ENCODE data around the gene MIPEP.
A peak's percentile ranks its signal among the peaks of the same experiment; 100 is the strongest.

Gene MIPEP

DNA sequence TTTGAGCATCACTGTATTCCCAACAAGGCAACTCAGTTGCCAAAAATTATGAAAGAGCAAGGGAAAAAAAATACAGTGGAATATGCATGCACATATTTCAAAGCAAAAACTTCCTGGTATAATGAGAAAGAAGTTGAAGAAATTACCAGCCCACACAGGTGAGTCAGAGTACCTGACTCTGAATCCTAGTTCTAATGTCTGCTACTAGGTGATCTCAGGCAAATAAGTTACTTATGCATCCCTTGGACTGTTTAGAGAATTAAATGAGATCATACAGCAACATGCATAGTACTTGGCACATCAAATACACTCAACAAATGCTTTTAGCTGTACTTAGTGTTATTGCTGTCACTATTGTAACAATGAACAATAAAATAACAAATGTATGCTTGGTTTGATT is 144.9 kb downstream of the MIPEP start:
- no peak for DNase-seq

DNA sequence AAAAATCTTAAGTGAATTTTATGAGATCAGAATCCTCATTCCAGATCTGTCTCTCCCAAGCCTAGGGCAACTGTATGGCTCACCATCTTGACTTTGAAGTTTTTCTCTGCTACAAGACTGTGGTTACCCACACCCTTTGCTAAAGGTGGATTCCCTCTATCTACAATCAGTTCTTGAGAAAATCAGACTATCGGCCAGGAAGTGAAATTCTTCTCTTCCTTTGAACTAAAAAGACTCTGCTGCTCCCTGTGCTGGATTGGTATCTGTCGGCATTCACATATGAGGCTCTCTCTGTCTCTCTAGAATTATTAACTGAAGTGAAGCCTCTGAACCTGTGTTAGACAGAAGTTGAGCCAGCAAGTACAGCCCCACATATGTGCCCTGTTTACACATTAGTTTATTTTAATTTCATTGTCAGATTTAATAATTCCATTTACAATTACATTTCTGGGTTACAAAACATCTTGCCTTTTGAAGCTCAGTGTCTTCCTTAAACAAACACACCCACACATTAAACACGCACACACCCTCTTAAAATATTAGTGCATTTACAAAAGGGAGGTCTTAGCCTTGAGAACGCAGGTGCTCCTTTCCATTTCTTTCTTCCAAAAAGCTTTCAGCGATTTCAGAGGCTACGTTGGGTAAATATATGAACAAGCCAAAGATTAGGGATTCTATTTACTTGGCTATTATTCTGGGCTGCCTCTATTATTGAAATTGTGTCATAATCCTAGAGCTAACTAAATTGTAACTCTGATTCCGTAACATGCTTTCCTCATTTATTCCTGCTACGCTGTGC is 145.7 kb downstream of the MIPEP start:
- DNase-seq: no peak

DNA sequence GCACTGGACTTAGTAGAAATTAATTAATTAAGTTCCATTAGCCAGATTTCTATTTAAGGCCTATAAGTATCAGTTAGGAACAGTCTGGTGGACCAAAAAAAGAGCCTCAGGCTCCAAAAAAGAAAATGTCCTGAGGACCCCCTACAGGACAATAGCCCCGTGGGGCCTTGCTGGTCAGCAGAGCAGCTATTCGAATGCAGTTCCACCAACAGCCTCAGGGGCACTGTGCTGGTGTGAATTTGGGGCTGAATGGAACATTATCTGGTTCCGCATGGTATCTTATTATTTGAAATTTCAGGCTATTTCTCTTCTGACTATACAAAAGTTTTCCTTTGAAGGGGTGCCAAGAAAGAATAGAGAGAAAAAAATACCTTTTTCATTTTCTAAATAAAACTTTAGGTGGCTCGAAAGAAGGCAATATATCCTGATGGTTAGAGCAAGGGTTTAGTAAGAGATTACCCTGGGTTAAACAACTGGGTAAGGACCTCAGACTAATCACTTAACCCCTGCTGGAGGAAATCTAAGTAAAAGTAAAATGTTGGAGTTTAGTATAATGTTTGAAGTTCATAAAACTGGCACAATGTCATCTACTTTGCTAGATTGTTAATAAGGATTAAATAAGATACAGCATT is 147.2 kb downstream of the MIPEP start:
- DNase-seq: no peak

DNA sequence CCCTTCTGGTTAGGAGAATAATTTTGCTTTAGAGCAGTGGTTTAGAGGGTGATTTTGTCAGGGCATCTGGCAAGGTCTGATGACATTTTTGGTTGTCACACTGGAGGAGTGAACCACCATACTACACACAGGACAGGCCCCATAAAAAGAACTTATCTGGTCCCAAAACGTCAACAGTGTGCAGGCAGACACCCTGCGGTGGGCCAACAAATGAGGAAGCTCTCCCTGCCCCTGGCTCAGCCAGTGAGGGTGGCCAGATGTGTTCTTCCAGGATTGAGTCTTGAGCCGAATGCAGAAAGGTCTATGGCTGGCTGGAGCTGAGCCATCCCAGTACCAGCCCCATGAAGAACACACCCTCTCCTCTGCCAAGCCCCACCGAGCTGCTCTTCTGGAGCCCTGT is 149.2 kb downstream of the MIPEP start:
- no peak for DNase-seq

DNA sequence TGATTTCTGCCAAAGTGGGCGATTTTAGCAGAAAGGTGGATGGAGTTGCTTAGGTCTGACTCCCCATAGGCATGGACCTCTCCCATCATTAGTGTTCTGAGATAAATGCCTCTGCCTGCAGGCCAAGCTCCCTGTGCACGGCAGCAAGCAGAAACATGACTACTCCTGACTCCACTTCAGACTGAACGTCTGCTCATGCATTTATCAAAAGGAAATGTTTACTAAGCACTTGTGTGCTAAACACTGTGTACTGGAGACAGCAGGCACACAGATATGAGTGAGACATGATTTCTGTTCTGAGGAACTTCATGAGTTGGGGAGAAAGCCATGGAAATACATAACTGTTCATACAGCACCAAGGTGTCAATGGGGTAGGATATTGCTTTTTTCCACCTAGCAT is 149.6 kb downstream of the MIPEP start:
- DNase-seq: no peak

DNA sequence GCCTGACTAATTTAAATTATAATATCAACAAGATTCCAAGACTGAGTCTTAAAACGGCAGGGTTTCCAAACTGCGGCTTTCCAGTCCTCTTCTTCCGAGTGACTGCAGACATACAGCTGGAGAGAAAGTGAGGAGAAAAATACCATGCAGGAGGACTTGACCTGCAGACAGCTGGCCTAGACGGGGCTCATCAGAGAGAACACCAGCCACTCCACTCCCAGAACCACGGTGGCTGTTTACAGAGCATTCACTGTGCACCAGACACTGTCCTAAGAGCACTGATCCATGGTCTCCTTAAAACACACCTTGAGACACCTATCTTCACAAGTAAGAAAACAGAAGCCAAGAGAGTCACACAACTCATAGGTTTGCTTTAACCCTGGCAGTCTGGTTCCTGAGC is 152.7 kb downstream of the MIPEP start:
- DNase-seq: no peak

DNA sequence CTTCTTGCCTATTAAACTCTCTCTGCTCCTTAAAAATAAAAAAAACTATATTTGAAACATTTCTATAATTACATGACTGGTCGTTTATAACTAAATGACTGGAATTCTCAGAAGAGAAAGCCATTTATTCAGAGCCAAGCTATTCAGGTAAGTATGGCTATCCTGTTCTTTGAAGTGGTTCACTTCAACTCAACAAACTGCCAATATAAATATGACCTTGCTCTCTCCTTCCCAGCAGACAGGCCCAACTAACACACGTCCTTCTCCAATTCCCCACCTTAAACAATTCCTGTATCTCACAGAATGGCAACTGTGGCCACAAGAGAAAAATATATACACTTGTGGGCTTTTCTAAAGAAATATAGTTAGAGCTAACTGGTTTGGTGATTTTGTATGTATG is 153.9 kb downstream of the MIPEP start:
- no peak for DNase-seq

DNA sequence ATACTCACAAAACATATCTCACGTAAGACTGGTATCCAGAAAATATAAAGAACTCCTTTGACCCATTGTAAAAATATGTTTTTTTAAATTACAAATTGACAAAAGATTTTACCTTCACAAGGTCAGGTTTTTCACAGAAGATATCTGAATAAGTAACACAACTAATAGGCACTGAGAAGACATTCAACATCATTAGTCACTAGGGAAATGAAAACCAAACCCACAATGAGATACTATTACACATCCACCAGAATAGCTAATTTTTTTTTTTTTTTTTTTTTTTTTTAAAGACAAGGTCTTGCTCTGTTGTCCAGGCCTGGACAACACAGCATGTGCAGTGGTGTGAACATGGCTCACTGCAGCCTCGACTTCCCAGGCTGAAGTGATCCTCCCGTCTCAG is 157.5 kb downstream of the MIPEP start:
- DNase-seq: no peak

DNA sequence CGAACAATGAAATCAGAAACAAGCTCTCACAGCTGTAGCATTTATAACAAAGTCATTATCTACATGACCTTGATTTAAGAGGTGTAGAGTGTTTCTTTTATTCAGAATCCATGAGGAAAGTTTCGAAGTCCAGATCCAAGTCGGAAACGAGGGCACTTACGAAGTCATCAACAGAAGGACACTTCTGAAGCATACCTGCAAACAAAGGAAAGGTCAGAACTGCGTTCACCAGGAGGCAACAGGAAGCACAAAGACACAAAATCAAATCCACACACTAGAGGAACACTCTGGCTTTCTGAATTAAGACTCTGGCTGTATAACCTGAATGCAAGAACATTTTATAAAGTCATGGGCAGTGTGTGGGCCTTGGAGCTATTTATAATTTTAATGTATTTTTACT is 158.9 kb downstream of the MIPEP start:
- no peak for DNase-seq

DNA sequence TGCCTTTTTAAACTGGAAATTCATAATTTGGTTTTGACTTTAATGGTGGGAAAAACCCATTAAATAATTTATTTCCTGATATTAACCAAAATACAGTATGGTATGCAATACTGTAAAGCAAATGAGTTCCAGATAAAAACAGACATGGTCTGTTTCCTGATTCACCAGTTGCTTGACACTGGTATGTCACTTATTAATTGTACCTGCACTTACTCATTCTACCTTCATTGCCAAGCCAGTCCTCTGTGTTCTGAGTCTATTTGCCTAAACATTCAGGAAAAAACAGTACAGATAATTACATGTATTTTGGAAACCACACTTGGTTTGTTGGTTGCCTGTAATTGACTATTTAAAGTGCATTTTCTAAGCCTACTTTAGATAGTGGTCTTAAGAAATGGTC is 159.7 kb downstream of the MIPEP start:
- DNase-seq: no peak

DNA sequence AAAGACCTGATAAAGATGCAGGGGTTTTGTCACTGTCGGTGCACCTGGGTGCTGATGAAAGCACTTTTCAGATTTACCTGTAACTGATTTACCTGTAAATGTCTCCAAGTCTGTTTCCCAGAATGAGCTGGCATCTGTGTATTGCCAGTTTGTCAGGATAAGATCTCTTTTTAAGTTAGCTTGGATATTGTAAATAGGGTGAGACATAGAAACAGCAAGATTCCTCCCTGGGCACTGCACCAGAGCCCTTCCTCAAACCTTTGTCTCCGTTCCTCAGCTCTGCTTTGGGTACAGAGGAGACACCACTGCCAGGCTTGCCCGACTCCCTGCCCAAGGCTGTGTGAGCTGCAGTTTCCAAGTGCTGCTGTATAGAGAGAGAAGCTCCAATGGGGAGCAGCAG is 160.4 kb downstream of the MIPEP start:
- DNase-seq: no peak

DNA sequence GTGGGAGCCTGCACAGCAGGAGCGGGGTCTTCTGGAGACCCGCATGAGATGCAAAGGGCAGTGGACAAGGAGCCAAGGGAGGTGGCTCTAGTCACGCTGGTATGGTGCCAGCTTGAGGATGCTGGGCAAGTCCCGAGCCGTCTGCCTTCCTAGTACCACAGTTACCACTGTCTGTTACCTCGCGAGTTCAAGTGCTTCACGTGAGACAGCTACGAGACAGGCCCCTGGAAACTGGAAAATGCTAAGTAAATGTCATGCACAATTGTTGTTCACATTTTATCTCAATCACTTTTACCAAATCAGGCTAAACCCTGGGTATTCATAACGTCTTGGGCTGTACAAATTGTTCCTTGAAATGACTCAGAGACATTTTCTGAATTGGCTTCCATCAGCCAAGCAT is 163.3 kb downstream of the MIPEP start:
- DNase-seq: no peak

DNA sequence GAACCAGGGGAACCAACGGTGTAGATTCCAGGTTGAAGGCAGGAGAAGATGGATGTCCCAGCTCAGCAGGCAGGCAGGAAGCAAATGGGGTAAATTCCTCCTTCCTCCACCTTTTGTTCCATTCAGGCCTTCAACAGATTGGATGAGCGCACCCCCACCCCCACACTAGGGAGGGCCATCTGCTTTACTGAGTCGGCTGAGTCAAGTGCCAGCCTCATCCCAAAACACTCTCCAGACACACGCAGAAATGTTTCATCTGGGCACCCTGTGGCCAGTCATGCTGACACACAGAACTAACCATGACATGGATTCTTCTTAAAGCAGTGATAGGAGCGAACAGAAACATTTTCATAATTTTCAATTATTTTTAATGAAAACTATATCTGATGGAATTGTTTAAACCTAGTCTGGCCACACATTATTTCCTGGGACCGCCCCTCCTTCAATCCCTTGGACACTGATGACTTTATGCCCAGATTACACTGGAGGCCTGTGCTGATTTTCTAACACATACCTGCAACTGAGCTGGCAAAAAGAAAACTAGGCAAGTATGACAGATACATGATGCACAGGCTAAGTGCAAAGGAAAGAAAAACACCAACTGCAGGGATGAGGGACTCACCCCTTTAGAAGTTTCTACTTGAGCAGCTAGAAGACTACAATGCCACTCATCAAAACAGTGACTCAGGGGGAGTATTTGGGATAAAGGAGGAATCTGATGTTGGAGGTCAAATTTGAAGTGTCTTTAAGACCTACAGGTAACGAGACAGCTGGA is 164.8 kb downstream of the MIPEP start:
- peak; percentile 74 for DNase-seq

DNA sequence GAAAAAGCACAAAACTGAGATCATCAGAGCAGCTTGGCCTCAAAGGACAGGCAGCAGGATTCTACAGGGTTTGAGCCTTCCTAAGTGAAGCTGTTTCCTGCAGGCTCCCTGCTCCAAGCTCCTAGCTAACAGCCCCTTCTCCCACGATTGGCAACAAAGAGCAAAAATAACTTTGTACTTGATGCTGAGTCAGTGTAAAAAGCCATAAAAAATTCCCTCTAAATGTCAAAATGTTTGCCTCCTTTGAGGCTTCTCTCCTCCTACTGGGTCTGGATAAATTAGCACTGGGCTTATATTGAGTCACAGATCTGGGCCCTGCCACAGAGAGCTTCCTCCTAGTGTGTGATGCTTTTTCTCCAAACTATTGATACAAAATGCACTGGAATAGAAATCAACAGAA is 165.7 kb downstream of the MIPEP start:
- DNase-seq: peak; percentile 73

DNA sequence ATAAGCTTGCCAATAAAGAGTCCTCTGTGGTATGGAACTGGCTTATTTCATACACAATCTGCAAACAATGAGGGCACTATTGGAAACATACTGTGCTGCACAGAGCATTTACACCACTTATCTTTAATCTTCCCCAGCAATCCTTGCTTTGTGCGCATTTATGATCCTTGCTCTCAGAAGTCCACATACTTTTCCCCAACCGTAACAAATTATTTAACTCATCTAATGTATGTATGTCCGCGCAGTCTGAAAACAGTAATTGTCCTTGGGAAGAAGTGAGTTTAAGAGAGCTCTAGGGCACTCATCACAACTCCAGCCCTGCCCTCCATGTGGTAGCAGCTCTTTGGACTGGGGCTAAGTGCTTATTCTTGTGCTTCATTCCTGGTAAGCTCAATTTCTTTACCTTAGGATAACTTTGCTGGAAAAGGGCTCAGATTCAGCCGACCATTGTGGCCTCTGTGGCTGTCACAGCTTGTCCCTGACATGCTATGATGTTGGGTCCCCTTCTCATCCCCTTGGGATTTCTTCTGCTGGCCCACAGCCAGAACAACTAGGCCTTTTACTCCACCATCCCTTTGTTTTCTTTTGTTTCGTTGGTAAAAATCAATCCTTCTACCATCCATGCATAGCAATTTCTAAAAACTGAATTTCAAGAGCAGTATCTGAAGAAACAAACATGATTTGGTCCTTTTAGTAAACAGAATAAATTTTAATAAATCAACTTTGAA is 166.3 kb downstream of the MIPEP start:
- no peak for DNase-seq

DNA sequence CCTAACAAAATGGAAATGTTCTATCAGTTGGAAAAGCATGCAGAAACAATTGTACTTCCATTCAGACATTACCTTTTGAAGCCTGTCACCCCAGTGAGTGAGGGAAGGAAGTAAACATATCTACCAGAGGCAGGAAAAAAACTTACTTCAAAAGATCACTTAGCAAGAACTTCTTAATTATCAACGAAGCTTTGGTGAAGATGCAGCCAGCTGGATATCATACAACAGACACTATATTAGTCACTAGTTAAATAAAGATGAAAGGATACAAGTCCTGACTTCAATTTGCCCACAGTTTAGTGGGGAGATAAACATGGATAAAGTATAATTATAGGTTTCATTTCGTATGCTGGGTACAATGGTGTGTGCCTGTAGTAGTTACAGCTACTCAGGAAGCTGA is 170.2 kb downstream of the MIPEP start:
- DNase-seq: no peak

DNA sequence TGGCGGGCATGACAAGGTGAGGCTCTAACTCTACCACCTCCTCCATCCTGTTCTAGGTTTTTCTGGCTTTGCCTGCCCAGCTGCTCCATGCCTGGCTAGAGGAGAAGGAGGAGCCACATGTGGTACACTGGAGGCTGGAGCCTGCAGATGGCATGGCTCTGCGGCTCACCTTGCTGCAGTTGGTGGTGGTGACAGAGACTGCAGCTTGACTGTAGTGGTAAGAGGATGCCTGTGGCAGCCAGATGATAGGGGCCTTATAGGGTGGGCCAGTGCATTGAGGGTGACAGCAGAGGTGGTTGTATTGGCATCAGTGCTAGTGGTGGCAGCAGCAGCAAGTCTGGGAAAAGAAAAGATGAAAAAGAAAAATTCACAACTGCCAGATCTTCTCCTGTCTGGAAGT is 172.8 kb downstream of the MIPEP start:
- DNase-seq: no peak

DNA sequence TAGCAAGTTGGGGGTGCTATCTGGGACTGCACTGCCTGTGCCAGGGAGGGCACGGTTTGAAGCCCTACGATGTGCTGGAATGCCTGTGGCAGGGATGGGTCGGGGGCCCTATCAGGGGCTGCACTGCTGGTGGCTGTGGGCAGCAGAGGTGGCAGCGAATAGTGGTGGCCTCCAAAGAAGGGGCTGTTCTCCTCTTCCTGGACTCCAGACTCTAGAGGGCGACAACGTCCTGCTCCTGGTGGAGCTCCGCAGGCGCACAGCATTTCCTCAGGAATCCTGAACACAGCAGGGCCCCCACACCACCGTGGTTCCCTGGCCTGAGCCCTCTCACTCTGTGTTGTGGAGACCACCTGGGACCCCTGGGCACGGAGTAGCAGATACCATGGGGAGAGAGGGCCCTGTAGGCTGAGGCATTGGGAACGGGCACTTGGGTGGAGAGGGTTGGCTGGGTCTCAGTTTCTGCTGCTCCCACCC is 173.4 kb downstream of the MIPEP start:
- no peak for DNase-seq

DNA sequence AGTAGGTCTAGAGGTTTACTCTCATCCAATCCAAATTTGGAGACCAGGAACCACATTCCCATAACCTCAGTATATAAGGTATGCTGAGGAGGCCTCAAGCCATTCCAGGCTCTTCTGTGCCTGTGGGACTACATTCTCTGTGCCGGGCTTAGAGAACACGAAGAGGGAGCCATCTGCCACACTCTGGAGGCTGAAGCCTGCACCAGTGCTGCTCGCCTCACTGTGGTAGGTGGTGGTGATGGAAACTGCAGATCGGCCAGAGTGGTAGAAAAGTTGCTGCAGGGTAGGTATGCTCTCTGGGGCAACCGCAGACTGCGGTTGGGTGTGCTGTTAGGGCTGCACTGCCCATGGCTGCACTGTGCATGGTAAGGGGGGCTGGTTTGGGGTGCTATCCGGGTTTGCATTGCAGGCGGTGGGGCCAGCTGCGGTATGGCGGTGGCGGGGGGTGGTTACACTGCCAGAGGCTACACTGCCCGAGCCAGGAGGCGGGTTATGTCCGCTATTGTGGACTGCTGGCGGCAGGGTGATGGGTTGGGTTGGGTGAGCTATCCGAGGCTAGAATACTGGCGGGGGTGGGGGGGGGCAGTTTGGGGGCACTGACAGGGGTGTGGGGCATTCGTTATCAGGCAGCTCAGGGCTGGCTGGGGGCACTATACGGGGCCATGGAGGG is 174.0 kb downstream of the MIPEP start:
- no peak for DNase-seq

DNA sequence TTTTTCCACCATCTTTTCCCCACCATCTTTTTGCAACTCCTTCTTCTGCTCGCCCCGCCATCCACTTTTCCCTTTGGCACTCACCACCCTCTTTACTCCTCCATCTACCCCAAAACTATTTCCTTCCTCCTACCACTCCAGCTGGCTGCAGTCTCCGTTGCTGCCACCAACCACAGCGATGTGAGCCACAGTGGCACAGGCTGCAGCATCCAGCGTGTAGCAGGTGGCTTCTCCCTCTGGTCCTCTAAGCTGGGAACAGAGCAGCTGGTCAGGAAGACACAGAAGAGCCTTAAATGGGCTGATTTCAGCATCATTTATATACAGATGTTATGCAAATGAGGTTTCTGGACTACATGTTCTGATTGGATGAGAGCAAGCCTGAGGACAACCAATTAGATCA is 174.5 kb downstream of the MIPEP start:
- no peak for DNase-seq

DNA sequence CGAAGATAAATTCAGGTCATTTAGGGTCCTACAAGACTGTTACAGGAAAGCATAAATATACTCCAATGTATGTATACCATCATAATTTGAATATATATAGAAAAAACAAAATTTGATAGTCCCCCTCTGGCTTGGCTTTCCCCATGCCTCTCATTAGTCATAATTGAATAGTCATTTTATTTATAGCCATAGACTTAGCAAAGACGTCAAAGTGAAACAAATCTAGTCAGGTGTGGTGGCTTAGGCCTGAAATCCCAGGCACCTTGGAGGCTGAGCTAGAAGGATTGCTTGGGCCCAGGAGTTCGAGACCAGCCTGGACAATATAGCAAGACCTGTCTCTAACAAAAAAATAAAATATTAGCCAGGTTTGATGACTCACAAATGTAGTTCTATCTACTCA is 177.8 kb downstream of the MIPEP start:
- DNase-seq: no peak

DNA sequence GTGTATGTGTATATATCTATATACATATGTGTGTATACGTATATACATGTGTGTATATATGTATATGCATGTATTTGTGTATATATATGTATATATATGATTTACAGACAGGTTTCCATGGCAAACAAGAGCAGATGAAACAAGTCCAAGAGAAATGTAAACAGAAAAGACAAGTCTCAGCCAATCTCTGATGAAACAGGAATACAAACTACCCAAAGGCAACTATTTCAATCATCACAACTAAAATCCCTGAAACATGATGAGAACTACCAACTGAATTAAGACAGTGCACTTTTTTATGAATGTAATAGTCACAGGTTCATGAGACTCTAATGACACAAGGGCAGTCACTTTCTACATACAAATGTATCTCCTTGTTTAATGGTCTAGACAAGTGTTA is 178.8 kb downstream of the MIPEP start:
- no peak for DNase-seq
